GM18858 (cell line): ENCODE measurements around the gene NUP214.
"Not testable (repeated sequence)": the region's sequence is repeated elsewhere in the genome, so short reads cannot be mapped to it uniquely, and the experiment has no call there.

Experiments used
- ATAC-seq: cut with Tn5 transposase; IDR thresholded peaks from one replicate; pipeline ENCODE4 v1.9.1; 2021; ENCODE audit not compliant: unreplicated experiment

The NUP214 gene

DNA sequence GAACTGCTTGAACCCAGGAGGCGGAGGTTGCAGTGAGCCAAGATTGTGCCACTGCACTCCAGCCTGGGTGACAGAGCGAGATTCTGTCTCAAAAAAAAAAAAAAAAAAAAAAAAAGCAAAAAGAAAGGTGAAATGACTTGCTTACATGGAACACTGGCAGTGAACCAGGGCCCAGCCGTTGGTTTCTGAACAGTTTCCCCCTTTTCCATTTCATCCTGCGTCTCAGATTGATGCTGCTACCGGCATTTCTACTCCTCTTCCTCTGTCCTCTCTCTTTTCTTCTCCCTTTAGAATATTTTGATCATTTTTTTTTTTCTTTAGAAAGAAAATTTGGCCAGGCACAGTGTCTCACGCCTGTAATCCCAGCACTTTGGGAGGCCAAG, 10.0 kb upstream of the NUP214 start:
- ATAC-seq: not testable (repeated sequence)

DNA sequence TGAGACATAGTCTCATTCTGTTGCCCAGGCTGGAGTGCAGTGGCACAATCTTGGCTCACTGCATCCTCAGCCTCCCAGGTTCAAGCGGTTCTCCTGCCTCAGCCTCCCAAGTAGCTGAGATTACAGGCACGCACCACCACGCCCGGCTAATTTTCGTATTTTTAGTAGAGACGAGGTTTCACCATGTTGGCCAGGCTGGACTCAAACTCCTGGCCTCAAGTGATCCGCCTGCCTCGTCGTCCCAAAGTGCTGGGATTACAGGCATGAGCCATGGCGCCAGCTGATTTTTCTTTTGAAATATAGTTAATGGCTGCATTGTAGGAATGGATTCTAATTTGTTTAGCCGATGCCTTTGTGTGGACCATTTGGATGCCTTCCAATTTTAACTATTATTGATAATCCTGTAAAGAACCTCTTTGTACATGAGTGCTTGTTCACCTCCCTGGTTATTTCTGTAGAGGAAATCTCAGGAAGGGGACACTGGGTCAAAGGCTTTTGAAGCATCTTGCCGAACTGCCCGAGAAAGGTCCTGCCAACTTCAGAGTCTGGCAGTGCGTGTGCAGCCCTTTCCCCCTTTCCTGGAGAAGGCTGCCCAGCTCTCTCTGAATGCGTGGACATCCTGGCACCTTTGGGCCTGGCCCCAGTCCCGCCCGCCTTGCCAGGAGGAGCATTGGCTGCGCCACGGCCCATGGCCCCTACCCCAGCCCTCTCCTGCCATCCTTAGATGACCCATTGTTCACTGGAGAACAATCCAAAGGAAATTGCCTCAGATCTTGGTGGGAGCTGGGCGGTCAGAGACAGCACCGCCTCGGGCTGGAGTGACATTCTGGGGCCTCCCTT, 8.9 kb upstream of the NUP214 start:
- no peak for ATAC-seq

DNA sequence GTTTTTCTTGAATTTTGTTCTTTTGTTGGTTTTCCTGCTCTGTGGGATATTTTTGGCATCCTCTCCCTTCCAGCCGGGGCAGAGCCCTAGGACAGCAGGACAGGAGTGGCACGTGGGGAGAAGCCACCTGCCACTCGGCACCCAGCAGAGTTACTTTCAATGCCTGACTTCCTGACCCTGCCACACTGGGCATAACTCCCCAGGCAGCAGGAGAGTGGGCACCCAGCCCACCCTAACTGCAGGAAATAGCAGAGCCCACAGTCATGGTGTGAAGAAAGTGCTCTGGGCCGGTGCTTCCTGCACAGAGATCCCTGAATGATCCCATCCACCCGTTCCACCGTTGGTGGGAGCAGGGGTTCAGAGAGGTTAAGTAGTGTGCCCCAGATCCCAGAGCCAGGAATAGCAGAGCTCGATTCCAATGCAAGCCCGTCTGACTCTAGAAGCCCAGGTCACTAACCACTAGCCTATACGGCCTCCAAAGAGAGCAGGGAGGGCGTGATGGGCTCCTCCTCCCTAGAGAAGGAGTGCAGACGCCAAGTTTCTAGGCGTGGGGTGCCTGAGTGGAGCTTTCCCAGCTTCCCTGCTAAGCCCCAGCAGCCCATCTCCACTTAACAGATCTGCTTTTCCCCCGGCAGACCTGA, 8.1 kb upstream of the NUP214 start:
- ATAC-seq: no peak

DNA sequence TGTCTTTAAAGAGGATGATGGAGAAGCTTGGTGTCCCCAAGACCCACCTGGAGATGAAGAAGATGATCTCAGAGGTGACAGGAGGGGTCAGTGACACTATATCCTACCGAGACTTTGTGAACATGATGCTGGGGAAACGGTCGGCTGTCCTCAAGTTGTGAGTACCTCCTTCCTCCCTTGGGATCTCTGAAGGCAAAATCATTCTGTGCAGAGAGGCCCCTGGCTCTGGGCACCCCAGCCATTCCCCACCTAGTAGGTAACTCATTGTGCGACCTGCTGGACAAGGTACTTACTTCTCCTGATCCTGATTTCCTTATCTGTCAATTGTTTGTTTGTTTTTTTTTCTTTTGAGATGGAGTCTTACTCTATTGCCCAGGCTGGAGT, 7.6 kb upstream of the NUP214 start:
- ATAC-seq: no peak

DNA sequence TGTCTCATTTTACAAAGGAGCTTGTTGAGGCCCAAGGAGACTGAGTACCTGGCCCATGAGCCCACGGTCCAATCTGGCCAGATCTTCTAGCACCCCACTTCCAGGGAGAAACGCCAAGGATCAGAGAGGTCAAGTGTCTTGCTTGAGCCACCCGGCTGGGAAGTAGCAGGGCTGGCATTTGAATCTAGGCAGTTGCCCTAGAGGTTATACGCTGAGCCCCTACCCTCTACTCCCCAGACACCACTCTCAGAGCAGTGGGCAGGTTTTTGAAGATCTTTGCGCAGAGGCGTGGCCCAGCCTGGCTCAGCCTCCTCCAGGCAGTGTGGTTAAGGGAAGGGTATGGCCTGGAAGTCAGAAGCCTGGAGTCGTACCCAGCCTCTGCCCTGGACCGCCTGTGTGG, 5.8 kb upstream of the NUP214 start:
- ATAC-seq: no peak

DNA sequence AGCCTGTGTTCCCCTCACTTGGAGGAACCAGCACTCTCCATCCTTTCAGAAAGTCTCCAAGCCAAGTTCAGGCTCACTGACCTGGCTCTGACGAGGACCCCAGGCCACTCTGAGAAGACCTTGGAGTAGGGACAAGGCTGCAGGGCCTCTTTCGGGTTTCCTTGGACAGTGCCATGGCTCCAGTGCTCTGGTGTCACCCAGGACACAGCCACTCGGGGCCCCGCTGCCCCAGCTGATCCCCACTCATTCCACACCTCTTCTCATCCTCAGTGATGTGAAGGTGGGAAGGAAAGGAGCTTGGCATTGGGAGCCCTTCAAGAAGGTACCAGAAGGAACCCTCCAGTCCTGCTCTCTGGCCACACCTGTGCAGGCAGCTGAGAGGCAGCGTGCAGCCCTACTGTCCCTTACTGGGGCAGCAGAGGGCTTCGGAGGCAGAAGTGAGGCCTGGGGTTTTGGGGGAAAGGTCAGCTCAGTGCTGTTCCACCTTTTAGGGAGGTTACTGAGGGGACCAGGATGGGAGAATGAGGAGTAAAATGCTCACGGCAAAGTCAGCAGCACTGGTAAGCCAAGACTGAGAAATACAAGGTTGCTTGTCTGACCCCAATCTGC, 4.7 kb upstream of the NUP214 start:
- no peak for ATAC-seq

DNA sequence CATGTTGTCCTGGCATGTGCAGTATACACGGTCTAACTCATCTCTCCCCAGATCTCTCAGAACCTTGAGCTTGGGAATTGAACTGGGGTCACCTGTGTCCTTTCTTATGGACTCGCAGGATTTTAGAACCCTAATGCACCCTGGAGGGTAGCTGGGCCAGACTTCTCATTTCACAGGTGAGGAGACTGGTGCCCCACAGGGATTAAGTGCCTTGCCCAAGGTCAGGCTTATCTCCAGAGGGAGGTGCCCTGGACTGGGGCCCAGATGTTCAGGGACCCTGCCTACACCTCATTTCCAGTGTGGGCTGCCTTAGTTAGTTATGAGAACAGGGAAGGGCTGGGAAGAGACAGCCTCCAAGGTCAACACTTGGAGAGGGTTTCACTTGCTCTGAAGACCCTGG, 4.0 kb upstream of the NUP214 start:
- ATAC-seq: no peak

DNA sequence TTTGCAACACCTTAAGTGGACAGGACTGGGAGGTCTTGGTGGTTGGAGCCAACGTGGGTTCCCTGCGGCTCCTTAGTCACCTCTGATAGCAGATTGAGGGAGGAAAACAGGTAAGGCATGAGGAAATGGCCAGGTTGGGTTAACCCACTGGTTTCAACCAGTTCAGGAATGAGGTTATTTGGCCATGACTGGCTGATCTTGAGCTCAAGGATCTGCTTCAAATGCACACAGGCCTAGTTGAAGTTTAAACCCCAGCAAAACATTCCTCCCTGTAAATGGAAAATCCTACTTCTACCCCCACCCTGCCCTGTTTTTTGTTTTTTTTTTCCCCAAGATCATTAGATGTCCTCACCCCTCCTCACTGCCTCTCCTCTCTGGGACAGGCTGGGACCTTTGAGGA, 3.2 kb upstream of the NUP214 start:
- no peak for ATAC-seq

DNA sequence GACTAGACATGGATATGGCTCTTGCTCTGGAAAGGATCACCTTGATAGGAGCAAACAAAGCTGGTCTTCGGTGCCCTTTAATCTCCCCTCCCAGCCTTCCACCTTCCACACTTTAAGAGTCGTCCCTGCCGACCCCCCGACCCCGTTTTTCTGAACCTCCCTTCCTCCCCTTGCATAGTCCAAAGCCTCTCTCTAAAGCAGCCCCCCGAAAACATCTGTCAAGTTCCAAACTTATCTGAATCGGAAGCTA, 423 bp upstream of the NUP214 start:
- ATAC-seq: no peak

DNA sequence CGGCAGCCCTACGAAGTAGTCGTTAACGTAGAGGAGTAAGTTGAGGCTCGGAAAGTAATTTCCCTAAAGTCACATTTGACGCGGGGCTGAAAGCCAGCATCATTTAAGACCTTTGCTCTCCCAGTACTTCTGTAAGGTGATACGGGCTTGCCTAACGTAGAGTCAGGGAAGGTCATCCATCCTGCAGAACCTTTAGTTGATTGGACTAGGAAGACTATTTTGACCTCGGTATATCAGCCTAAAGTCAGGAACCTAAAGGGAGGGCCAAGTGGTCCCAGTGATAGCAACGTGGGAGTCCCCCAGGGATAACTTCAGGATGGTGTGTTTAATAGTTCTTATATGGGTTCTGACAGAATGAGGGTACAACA, 657 bp downstream of the NUP214 start:
- no peak for ATAC-seq

DNA sequence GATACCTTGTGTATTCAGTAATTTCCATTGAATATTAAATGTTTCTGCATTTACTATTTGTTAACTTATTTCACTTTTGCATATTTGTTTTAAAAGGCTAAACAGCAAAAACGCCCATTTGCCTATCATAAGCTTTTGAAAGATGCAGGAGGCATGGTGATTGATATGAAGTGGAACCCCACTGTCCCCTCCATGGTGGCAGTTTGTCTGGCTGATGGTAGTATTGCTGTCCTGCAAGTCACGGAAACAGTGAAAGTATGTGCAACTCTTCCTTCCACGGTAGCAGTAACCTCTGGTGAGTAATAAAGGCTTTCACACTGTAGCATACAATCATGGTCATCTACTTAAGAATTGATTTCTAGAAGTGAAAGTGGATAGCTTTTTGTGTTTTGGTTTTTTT, 3.8 kb downstream of the NUP214 start:
- no peak for ATAC-seq

DNA sequence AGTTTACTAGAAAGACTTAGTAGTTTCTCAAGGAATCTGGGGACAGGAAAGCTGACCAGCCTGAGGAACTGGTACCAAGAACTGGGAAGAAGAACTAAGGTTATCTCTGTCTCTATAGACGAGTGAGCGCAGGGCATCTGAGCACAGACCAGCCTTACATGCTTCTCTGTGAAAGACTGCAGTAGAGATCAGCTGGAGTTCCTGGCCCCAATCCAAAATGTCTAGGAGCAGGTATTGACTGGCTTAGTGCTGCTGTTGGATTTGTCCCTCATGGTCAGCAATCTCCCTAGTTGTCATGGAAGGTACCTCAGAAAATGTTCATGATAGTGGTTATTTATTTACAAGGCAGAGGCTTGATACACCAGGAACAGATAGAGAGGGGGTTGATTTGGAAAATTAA, 13.3 kb downstream of the NUP214 start:
- no peak for ATAC-seq

DNA sequence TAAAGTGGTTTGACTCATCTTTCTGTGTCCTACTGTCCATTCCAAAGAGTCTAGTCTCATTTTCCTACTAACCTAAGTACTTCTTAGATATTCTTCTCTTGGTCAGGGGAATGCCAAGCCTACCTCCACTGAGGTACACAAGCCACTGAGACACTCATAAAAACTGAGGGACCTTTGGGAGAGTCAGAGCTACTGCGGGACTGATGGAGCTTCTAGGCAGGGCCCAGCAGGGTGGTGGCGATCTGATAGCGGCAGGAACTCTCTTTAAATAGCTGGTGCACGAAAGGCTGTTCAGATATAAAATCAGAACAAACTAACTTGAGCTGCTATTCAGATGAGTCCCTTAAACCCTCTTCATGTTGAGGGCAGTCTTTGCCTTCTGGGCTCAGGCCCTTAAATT, 14.7 kb downstream of the NUP214 start:
- no peak for ATAC-seq

DNA sequence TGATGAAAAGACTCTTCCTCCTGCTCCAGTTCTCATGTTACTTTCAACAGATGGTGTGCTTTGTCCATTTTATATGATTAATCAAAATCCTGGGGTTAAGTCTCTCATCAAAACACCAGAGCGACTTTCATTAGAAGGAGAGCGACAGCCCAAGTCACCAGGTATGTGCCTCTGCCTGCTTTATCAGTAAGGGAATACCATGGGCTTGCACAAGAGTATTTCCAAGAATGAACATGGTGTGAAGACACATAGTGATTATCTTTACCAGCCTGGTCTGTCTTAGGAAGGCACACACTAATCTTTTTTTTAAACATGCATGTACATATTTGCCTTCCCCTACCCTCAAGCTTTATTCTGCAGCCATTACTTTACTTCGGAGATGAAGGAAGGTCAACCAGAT, 15.2 kb downstream of the NUP214 start:
- ATAC-seq: no peak

DNA sequence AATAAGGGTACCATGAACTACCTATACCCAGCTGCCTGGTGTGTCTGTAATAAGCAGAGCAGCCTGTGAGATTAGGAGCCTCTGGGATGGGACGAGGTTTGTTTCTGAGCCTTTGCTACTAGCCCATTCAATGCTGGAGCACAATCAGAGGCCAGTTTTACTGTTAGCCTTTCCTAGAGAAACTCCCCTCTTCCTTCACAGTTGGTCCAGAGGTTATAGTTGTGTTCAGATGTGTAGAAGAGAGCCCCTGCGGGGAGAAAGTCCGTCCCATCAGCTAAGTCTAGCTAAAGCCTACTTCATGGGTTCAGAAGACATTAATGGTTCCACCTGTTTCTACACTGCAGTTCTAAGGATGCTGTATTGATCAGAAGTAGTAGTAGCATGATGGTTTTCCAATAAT, 16.8 kb downstream of the NUP214 start:
- ATAC-seq: no peak

DNA sequence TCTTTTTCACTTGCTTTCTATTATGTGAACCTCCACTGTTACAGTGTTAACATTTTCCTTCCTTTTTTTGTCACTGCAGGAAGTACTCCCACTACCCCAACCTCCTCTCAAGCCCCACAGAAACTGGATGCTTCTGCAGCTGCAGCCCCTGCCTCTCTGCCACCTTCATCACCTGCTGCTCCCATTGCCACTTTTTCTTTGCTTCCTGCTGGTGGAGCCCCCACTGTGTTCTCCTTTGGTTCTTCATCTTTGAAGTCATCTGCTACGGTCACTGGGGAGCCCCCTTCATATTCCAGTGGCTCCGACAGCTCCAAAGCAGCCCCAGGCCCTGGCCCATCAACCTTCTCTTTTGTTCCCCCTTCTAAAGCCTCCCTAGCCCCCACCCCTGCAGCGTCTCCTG, 18.8 kb downstream of the NUP214 start:
- no peak for ATAC-seq

DNA sequence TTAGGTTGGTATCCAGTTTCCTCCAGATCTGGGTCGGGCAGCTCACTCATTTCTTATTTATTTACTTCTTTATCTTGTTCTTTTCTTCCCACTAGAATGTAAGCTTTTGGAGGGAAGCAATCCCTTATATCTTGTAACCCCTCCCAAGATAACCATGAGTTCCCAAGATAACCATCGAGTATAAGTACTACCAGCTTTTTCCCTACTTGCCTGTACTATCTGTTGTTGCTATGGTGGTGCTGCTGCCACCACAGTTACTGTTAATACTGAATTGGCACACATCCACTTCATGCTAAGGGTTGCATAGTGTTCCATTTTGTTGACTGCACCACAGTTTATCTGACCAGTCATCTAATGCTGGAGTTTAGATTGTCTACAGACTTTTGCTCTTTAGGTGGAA, 19.9 kb downstream of the NUP214 start:
- ATAC-seq: no peak

DNA sequence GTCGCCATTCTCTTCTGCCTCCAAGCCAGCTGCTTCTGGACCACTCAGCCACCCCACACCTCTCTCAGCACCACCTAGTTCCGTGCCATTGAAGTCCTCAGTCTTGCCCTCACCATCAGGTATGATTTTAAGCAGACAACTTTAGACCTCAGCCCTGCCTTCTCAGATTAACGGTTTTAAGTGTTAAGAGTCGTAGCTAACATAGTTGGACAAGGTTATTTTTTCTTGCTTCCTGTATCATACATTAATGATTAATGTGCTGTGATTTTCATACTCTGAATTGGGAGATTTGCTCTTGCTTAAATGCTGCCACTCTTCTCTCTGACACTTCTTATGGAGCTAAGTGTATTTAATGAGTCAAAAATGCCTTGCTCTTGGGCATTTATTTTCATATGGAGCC, 20.8 kb downstream of the NUP214 start:
- ATAC-seq: no peak

DNA sequence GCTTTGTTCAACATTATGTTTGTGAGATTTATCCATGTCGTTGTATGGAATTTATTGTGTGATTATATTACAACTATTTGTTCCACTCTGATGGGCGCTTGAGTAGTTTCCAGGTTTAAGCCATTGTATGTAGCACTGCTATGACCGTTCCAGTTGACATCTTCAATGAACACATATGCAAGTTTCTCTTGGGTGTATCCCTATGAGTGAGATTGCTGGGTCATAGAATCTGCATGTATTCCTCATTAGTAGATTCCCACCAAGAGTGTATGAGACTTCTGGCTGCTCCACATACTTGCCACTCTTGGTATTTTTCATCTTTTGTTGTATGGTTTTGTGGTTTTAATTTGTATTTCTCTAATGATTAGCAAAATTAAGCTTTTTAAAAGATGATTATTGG, 22.9 kb downstream of the NUP214 start:
- ATAC-seq: no peak

DNA sequence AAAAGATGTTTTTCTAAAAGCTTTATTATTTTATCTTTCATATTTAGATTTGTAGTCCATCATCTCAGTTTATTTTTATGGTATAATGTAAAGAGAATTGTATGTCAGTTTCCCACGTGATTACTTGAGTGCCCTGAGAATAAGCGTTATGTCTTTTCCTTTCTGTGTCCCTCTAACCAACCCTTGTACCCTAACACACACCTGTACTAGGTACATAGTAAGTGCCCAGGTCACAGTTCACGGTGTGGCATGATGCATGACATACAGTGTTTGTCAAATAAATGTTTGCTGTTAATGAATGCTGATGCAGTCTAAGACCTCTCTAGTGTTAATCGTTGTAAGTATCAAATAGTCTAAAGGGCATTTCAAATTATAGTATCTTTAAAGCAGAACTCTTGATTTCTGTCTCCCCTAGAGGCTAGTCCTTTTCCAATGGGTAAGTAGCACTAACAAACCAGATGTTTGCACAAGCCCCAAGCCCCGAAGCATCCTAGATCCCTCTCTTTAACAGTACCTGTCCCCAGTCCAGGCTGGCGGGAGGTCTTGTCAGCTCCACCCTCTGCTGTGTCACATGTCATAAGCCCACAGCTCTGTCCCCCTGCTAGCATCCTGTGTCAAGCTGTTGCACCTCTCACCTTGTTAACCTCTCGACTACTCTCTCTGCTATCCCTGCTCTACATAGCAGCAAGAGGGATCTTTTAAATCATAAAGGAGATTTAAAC, 23.7 kb downstream of the NUP214 start:
- ATAC-seq: no peak

DNA sequence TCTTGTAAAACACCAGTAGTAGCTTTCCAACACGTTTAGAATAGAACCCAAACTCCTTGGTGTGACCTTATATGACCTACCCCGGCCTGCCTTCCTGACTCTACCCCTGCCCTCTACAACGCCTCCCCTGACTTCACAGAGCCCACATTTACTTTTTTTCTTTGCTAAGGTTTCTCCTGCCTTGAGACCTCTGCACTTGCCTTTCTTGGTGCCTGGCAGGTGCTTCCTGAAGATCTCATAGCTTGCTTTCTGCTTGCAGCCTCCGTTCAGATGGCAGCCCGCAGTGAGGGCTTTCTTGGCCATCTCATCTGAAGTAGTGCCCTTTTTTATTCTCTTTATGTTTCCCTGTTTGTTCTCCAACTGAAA, 24.3 kb downstream of the NUP214 start:
- ATAC-seq: no peak

DNA sequence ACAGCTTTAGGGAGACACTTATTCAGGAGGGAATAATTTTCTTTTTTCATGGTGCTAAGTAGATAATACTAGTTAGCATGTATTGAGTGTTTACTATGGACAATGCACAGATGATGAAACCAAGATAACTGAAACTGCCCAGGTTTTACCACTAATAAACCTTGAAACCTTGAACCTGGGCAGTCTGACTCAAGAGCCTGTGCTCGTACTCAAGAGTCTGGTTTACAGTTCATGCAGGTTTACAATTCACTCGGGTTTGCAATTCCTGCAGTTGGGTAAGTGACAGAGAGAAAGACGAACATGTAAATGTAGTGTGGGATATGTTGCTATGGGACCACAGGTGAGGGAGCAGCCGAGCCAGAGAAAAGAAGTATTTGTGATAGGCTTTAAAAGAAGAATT, 28.2 kb downstream of the NUP214 start:
- no peak for ATAC-seq
